NCI-H446 treated with DMSO at 0.1 percent for 48 hours (cell line): ENCODE measurements around the gene KNDC1.
"Not testable (repeated sequence)": the region's sequence is repeated elsewhere in the genome, so short reads cannot be mapped to it uniquely, and the experiment has no call there.

Source experiments
- DNase-seq: peaks from one replicate; lab custom pipeline; 2025; lab: John Stamatoyannopoulos, UW

The KNDC1 gene

GRCh38 chr10:133159950-133160825, at the start of gene KNDC1:
KNDC1 (plus strand) TSS chr10:133160219; CDS start chr10:133160468, 249 bp downstream.
- DNase-seq = no peak

- DNase-seq = no peak
These were observed 49.3 kb upstream of the KNDC1 start for GRCh38 chr10:133110609-133111275.

- not testable (repeated sequence) for DNase-seq
These were observed 48.4 kb upstream of the KNDC1 start for GRCh38 chr10:133111640-133112039.

- no peak for DNase-seq
These were observed 46.7 kb upstream of the KNDC1 start for GRCh38 chr10:133113146-133113830.

- DNase-seq = no peak
These were observed 46.2 kb upstream of the KNDC1 start for GRCh38 chr10:133113847-133114246.

GRCh38 chr10:133114251-133114650, 45.8 kb upstream of the KNDC1 start:
- DNase-seq = no peak

- DNase-seq = no peak
These were observed 45.1 kb upstream of the KNDC1 start for GRCh38 chr10:133114726-133115452.

- no peak for DNase-seq
These were observed 44.6 kb upstream of the KNDC1 start for GRCh38 chr10:133115453-133115842.

GRCh38 chr10:133115976-133116375, 44.0 kb upstream of the KNDC1 start:
- DNase-seq = no peak

GRCh38 chr10:133116455-133116854, 43.6 kb upstream of the KNDC1 start:
- no peak for DNase-seq

- DNase-seq = no peak
These were observed 42.9 kb upstream of the KNDC1 start for GRCh38 chr10:133117036-133117687.

- DNase-seq = no peak
These were observed 42.3 kb upstream of the KNDC1 start for GRCh38 chr10:133117688-133118071.

- DNase-seq = no peak
These were observed 38.5 kb upstream of the KNDC1 start for GRCh38 chr10:133121479-133121878.

GRCh38 chr10:133122171-133122935, 37.7 kb upstream of the KNDC1 start:
- no peak for DNase-seq

GRCh38 chr10:133123050-133123745, 36.8 kb upstream of the KNDC1 start:
- no peak for DNase-seq

GRCh38 chr10:133123746-133124356, 36.2 kb upstream of the KNDC1 start:
- no peak for DNase-seq

- DNase-seq = no peak
These were observed 35.4 kb upstream of the KNDC1 start for GRCh38 chr10:133124357-133125211.

- DNase-seq = no peak
These were observed 34.1 kb upstream of the KNDC1 start for GRCh38 chr10:133125901-133126300.
